Measurements from ENCODE around the gene GLUL.
A peak's percentile ranks its signal among the peaks of the same experiment; 100 is the strongest.
"Not testable (repeated sequence)": the region's sequence is repeated elsewhere in the genome, so short reads cannot be mapped to it uniquely, and the experiment has no call there.

GLUL gene

DNA sequence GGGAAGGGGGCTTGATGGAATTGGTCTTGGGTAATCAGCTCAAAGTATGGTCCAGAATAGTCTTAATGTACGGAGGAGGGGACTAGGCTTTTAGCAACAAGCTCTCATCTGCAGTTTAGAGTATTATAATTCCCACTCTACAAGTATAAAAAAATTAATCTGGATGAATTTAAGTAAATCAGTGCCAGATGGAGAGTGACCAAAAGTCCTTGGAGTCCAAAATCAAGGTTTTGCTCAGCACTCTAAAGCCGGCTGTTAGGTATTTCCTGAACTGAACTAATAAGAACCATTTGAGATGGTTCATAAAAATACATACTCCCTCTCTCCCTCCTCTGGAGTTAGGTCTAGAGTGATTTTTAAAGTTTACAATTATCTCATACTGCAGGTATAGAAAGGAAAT, 23.7 kb downstream of the GLUL start:
- DNase-seq = no peak

GRCh38 chr1:182366596-182366995, 25.0 kb downstream of the GLUL start:
- DNase-seq = no peak

DNA sequence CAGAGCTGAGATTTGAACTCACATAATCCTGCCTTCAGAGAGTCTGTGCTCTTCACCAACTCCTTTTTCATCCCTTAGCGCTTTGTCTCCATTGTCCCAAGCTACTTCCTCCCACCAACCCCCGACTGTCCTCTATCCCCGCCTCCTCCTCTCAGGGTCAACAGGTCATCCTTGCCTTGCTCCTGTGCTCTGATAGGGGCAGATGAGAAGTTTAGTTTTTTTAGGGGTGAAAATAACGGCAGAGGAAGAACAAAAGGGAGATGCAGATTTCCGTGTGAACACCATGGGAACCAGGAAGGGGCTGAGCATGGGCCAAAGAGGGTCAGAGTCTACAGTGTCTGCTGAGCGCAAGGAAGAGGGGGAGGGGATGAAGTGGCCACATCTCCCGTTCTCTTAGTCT, 31.9 kb downstream of the GLUL start:
- DNase-seq = no peak

- peak; percentile 19 to 48 for DNase-seq
Observed at GRCh38 chr1:182357913-182358312, 33.7 kb downstream of the GLUL start.

DNA sequence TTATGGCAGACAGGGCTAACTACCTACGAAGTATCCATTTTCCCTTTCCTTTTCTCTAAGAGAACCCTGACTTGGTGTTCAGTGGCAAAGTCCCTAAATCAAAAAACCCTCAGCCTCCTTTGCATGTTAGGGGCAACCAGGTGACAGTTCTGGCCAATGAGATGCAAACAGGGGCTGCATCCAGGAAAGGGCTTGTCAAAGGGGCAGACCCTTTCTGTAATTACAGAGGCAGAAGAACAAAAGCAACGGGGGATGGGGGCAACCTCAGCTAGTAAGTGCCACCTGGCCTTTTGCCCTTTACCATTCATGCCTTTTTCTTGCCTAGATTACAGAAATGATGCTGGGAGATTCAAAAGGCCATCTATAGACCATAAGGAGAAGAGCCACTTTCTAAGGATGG, 34.4 kb downstream of the GLUL start:
- no peak for DNase-seq

DNA sequence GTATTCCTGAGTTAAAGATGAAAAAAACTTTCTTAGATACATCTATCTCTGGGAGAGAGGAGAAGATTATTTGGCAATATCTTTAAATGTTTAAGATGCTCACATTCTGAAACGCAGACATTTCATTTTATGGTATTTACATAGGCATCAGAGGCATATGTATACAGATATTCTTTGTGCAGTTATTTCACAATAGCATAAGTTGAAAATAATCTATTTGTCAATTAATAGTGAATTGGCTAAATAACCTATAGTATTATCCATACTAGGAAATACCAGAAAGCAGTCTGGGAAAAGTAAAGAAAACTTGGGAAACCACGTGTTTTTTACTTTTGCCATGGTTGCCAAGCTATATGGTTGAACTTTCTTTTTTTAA, 35.9 kb downstream of the GLUL start:
- no peak for DNase-seq

DNA sequence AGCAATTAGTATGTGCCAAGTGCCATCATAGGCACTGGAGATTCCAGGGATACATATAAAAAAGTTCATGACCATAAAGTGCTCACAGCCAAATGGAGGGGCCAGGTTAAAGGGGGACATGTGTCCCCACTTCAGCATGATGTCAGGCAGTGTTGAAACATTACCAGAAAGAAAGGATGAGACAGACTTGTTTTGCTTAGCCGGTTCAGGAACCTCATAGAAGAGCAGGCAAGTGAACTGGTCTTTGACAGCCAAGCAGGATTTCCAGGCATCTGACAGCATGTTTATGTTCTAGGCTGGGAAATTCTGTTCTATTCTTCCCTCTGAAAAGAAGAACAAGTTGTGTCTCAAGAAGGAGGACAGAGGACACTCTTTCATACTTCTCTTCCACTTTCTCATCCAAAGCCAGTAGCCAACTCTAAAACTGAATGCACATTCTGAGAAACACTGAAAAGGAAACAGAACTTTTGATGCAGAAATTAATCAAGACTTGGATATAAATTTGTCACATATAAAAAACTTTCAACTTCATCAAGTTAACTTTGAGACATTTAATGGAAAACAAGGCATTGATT, 39.7 kb downstream of the GLUL start:
- DNase-seq = no peak

GRCh38 chr1:182350839-182351238, 40.8 kb downstream of the GLUL start:
- DNase-seq = no peak

DNA sequence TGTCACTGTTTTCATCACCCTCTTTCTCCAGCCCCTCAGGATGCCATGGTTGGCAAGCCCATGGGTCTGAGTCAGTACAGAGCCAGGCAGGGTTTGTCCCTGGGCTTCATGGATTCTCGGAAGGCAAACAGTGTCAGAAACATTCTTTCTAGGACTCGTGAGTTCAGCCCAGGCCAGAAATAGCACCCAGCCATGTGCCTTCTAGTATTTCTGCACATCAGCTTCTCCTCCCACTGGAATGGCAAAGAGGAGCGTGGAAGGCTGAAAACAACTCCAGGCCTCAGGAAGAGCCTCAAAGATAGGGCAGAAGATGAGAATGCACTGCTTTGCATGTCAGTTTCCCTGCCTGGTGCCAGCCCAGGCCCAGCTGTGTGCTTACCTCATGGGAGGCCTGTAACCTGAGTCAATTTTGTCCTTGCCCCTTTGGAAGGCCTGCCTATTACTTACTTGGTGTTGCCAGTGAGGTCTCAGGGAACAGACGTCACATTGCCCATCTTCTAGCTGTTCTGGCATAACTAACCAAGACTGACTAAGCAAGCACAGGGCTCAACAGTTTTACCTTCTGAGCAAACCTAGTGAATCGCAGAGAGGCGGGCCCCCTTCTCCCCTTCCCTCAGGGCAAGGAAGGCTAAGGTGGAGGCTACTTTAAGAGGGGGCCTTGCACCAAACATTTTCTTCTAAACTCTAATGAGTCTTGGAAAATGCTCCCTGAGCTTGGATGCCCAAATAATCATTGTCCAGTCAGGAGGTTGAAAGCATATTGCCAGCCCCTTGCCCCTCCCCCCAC, 42.4 kb downstream of the GLUL start:
- DNase-seq = no peak

GRCh38 chr1:182347019-182347418, 44.6 kb downstream of the GLUL start:
- DNase-seq = no peak

DNA sequence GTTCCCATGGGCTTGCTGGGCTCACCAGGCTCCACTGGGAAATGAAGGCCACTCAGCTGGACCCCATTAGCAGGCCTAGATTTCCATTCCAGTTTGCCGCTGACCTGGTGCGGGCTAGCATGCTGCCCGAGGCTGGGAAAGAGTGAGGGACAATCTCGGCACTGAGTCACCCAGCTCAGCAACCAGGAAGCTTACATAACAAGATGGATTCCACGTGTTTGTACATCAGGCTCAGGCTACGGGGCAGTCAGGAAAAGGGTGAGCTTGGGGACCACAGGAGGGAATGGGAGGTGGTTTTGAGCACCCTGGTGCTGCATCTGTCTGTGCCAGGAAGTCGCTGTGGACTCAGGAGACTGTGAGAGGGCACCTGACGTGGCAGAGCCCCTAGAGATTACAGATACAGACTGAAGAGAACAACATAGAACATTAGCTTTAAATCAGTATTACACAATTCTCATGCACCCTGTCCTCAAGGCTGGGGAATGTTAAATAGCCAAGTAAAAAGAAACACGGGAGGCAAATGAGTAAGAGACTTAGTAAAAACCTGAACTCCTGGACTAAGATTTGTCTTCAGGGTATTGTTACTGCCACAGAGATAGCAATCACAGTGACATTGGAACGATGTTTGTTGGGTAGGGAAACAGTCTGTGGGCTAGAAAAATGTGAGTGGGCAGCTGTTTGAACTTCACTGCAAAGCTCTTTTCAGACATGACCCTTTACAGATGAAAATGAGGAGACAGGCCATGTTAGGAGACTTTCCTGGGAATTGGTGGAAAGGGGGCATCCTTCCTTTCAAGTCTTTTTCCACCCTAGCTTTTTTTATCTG, 51.1 kb downstream of the GLUL start:
- no peak for DNase-seq

DNA sequence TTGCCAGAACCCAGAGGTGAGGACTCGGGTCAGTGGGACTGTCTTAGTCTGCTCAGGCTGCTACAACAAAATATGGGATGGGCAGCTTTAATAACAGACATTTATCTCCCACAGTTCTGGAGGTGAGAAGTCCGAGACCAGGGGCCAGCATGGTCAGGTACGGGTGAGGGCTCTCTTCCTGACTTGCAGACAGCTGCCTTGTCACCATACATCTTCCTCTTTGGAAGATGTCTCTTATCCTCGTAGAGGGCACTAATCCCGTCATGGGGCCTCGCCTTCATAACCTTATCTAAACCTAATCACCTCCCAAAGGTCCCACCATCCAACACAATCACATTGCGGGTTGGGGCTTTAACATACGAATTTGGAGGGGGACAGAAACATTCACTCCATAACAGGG, 51.9 kb downstream of the GLUL start:
- no peak for DNase-seq

- no peak for DNase-seq
Observed at GRCh38 chr1:182338806-182339370, 52.7 kb downstream of the GLUL start.

- peak in 1 of 2 experiments; percentile 8 for DNase-seq
Observed at GRCh38 chr1:182337736-182338571, 53.6 kb downstream of the GLUL start.

- DNase-seq = no peak
Observed at GRCh38 chr1:182335771-182336566, 55.6 kb downstream of the GLUL start.

GRCh38 chr1:182333071-182333571, 58.5 kb downstream of the GLUL start:
- not testable (repeated sequence) for DNase-seq

GRCh38 chr1:182332261-182333060, 59.1 kb downstream of the GLUL start:
- DNase-seq = no peak

All from SHP77 (cell line).